Measurements from ENCODE around the gene GARIN5B. TPM values are rescaled to one million over a fixed set of nuclear protein-coding genes. Genes with fewer than 3 reads are reported as not detected.

Gene GARIN5B
- total and polyA plus RNA-seq, 2 of the 13 experiments (the other 11 are each of a cell fraction or from before 2014, with no cell fraction given), result not detected

DNA sequence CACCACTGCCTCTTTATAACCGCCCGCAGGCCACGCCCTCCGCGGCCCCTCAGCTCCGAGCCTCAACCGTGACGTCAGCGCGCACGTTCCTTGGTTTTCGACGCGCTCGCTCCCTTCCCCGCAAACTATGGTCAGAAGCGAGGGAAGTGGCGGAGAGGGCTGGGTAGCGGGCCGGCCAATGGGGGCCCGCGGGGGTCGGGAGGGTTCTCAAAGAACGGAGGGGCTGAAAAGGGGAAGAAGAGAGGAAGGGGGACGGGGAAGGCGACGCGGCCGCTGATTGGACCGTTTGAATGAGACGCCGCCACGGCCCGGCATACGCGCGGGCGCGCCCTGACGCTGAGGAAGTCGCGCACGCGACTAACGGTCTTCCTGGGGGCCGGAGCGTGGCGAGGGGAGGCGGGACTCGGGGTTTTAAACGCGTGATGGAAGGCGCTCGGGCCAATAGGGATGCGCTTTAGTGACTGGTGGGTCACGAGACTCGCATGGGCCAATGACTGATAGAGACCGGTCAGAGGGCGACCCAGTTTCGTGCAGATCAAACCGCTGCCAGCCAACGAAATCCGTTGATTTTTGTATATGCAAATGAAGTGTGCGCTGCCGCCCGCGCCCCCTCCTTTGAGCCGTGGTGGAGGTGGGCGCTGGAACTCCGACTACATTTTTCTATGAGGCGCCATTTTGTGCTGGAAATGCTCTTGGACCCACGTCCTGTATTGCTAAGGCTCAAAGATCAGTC lies 44.9 kb upstream of the GARIN5B start (continued):
- TF ChIP-seq, protein P1, sequence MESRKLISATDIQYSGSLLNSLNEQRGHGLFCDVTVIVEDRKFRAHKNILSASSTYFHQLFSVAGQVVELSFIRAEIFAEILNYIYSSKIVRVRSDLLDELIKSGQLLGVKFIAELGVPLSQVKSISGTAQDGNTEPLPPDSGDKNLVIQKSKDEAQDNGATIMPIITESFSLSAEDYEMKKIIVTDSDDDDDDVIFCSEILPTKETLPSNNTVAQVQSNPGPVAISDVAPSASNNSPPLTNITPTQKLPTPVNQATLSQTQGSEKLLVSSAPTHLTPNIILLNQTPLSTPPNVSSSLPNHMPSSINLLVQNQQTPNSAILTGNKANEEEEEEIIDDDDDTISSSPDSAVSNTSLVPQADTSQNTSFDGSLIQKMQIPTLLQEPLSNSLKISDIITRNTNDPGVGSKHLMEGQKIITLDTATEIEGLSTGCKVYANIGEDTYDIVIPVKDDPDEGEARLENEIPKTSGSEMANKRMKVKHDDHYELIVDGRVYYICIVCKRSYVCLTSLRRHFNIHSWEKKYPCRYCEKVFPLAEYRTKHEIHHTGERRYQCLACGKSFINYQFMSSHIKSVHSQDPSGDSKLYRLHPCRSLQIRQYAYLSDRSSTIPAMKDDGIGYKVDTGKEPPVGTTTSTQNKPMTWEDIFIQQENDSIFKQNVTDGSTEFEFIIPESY (CRISPR knock-in tag; IDR thresholded peaks at IDR 0.05), result 0 out of 2 replicates have a peak, but pooled peaks have one; percentile 6
- TF ChIP-seq ZNF558 (CRISPR knock-in tag; IDR thresholded peaks at IDR 0.05; ENCODE audit: borderline replicate concordance), result peak; percentile 54; the same call in 1 of the 2 replicates
- no peak for TF ChIP-seq ZNF724P (CRISPR knock-in tag; IDR thresholded peaks at IDR 0.05; ENCODE audit: borderline replicate concordance)
- no peak for TF ChIP-seq NFIC (IDR thresholded peaks at IDR 0.05; ENCODE audit: low read length)
- TF ChIP-seq ARNT2 (CRISPR knock-in tag; IDR thresholded peaks at IDR 0.05; ENCODE audit: low read depth), result peak; percentile 60
- 0 out of 2 replicates have a peak, but pooled peaks have one; percentile 61 for TF ChIP-seq ZNF224 (CRISPR knock-in tag; IDR thresholded peaks at IDR 0.05)
- TF ChIP-seq NKX3-1 (CRISPR knock-in tag; IDR thresholded peaks at IDR 0.05), result 0 out of 2 replicates have a peak, but pooled peaks have one; percentile 77
- 0 out of 2 replicates have a peak, but pooled peaks have one; percentile 57 for TF ChIP-seq ETV6 (CRISPR knock-in tag; conservative IDR thresholded peaks at IDR 0.05)
- TF ChIP-seq, protein P2, sequence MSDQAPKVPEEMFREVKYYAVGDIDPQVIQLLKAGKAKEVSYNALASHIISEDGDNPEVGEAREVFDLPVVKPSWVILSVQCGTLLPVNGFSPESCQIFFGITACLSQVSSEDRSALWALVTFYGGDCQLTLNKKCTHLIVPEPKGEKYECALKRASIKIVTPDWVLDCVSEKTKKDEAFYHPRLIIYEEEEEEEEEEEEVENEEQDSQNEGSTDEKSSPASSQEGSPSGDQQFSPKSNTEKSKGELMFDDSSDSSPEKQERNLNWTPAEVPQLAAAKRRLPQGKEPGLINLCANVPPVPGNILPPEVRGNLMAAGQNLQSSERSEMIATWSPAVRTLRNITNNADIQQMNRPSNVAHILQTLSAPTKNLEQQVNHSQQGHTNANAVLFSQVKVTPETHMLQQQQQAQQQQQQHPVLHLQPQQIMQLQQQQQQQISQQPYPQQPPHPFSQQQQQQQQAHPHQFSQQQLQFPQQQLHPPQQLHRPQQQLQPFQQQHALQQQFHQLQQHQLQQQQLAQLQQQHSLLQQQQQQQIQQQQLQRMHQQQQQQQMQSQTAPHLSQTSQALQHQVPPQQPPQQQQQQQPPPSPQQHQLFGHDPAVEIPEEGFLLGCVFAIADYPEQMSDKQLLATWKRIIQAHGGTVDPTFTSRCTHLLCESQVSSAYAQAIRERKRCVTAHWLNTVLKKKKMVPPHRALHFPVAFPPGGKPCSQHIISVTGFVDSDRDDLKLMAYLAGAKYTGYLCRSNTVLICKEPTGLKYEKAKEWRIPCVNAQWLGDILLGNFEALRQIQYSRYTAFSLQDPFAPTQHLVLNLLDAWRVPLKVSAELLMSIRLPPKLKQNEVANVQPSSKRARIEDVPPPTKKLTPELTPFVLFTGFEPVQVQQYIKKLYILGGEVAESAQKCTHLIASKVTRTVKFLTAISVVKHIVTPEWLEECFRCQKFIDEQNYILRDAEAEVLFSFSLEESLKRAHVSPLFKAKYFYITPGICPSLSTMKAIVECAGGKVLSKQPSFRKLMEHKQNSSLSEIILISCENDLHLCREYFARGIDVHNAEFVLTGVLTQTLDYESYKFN (CRISPR knock-in tag; conservative IDR thresholded peaks at IDR 0.05), result 0 out of 2 replicates have a peak, but pooled peaks have one; percentile 20
- TF ChIP-seq, protein P3, sequence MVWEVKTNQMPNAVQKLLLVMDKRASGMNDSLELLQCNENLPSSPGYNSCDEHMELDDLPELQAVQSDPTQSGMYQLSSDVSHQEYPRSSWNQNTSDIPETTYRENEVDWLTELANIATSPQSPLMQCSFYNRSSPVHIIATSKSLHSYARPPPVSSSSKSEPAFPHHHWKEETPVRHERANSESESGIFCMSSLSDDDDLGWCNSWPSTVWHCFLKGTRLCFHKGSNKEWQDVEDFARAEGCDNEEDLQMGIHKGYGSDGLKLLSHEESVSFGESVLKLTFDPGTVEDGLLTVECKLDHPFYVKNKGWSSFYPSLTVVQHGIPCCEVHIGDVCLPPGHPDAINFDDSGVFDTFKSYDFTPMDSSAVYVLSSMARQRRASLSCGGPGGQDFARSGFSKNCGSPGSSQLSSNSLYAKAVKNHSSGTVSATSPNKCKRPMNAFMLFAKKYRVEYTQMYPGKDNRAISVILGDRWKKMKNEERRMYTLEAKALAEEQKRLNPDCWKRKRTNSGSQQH (CRISPR knock-in tag; IDR thresholded peaks at IDR 0.05; ENCODE audit: low read depth), result peak; percentile 68; the same call in 1 of the 2 replicates
- 0 out of 2 replicates have a peak, but pooled peaks have one; percentile 42 for TF ChIP-seq SMAD3 (CRISPR knock-in tag; IDR thresholded peaks at IDR 0.05)
- no peak for TF ChIP-seq ZNF101 (CRISPR knock-in tag; IDR thresholded peaks at IDR 0.05; ENCODE audit: borderline replicate concordance, low read depth)
- TF ChIP-seq, protein P4, sequence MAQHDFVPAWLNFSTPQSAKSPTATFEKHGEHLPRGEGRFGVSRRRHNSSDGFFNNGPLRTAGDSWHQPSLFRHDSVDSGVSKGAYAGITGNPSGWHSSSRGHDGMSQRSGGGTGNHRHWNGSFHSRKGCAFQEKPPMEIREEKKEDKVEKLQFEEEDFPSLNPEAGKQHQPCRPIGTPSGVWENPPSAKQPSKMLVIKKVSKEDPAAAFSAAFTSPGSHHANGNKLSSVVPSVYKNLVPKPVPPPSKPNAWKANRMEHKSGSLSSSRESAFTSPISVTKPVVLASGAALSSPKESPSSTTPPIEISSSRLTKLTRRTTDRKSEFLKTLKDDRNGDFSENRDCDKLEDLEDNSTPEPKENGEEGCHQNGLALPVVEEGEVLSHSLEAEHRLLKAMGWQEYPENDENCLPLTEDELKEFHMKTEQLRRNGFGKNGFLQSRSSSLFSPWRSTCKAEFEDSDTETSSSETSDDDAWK (CRISPR knock-in tag; IDR thresholded peaks at IDR 0.05), result no peak
- no peak for TF ChIP-seq NCOA1 (CRISPR knock-in tag; IDR thresholded peaks at IDR 0.05)
- peak; percentile 69; the same call in 1 of the 2 replicates for TF ChIP-seq ERF (CRISPR knock-in tag; IDR thresholded peaks at IDR 0.05)
- TF ChIP-seq, protein P5, sequence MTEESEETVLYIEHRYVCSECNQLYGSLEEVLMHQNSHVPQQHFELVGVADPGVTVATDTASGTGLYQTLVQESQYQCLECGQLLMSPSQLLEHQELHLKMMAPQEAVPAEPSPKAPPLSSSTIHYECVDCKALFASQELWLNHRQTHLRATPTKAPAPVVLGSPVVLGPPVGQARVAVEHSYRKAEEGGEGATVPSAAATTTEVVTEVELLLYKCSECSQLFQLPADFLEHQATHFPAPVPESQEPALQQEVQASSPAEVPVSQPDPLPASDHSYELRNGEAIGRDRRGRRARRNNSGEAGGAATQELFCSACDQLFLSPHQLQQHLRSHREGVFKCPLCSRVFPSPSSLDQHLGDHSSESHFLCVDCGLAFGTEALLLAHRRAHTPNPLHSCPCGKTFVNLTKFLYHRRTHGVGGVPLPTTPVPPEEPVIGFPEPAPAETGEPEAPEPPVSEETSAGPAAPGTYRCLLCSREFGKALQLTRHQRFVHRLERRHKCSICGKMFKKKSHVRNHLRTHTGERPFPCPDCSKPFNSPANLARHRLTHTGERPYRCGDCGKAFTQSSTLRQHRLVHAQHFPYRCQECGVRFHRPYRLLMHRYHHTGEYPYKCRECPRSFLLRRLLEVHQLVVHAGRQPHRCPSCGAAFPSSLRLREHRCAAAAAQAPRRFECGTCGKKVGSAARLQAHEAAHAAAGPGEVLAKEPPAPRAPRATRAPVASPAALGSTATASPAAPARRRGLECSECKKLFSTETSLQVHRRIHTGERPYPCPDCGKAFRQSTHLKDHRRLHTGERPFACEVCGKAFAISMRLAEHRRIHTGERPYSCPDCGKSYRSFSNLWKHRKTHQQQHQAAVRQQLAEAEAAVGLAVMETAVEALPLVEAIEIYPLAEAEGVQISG (CRISPR knock-in tag; IDR thresholded peaks at IDR 0.05), result no peak
- peak; percentile 81 for TF ChIP-seq CREM (IDR thresholded peaks at IDR 0.05)
- 0 out of 2 replicates have a peak, but pooled peaks have one; percentile 30 for TF ChIP-seq CREM (CRISPR knock-in tag; IDR thresholded peaks at IDR 0.05)
